Effector memory CD4-positive, alpha-beta T cell (primary cell): Measurements from ENCODE around the gene ROM1.
"Not testable (repeated sequence)": the region's sequence is repeated elsewhere in the genome, so short reads cannot be mapped to it uniquely, and the experiment has no call there.

Source experiments
- DNase-seq, 3 donors: peaks; one replicate each; pipeline ENCODE4 v3.0.0-alpha.2; 2020
- H3K27ac ChIP-seq: 2 replicates; pipeline ENCODE4 v1.7.0; 2013; ENCODE audit warnings: mild to moderate bottlenecking, low read length, moderate library complexity; ENCODE audit not compliant: insufficient read depth, poor library complexity, severe bottlenecking
- H3K27me3 ChIP-seq: replicated peaks from 2 replicates; pipeline ENCODE4 v1.7.0; 2013; ENCODE audit warnings: mild to moderate bottlenecking, low read length; ENCODE audit not compliant: insufficient read depth, control insufficient read depth, poor library complexity, severe bottlenecking
- H3K36me3 ChIP-seq: 2 replicates; pipeline ENCODE4 v1.7.0; 2013; ENCODE audit warnings: mild to moderate bottlenecking, low read length, moderate library complexity; ENCODE audit not compliant: control insufficient read depth, insufficient read depth
- H3K4me1 ChIP-seq: 2 replicates; pipeline ENCODE4 v1.7.0; 2013; ENCODE audit warnings: low read length, mild to moderate bottlenecking; ENCODE audit not compliant: control insufficient read depth, insufficient read depth, poor library complexity, severe bottlenecking
- H3K4me3 ChIP-seq: 2 replicates; pipeline ENCODE4 v1.7.0; 2013; ENCODE audit warnings: low read length, low read depth, mild to moderate bottlenecking; ENCODE audit not compliant: insufficient read depth, poor library complexity, severe bottlenecking
- H3K9me3 ChIP-seq: 2 replicates; pipeline ENCODE4 v1.7.0; 2013; ENCODE audit warnings: mild to moderate bottlenecking, low read length, moderate library complexity; ENCODE audit not compliant: control insufficient read depth
- total RNA-seq, 3 donors: gene quantifications; one replicate each; lab custom pipeline; 2026; lab: John Stamatoyannopoulos, UW

ROM1 gene, protein sequence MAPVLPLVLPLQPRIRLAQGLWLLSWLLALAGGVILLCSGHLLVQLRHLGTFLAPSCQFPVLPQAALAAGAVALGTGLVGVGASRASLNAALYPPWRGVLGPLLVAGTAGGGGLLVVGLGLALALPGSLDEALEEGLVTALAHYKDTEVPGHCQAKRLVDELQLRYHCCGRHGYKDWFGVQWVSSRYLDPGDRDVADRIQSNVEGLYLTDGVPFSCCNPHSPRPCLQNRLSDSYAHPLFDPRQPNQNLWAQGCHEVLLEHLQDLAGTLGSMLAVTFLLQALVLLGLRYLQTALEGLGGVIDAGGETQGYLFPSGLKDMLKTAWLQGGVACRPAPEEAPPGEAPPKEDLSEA
- total RNA-seq = 0.86 to 2.6 (median 1.5) reads per million in 3 donors

- Histone ChIP-seq H3K4me1 (peaks cover 17% of the 10 kb centered on the region), H3K36me3 (peaks cover 39% of the 10 kb centered on the region), H3K27me3 (no peaks in the 10 kb centered on the region), H3K4me3 (peak within 1 kb of the TSS; percentile 79), H3K27ac (peak within 1 kb of the TSS; percentile 93), H3K9me3 (no peaks in the 10 kb centered on the region)
- DNase-seq = peak; percentile 74 to 82 (median 80)
These were observed at the start of gene ROM1, which contains the start of gene EML3 for GRCh38 chr11:62612366-62613290. Gene ROM1, plus strand, starts transcription at chr11:62613257. Its CDS starts 25 bp downstream, at chr11:62613282. Gene EML3, minus strand, starts transcription at chr11:62612775. Its CDS starts 318 bp downstream, at chr11:62612457.

GRCh38 chr11:62565100-62565802, 47.8 kb upstream of the ROM1 start:
- no peak overlapping the region for H3K27ac ChIP-seq
- H3K4me1 ChIP-seq = peaks cover 10% of the 10 kb centered on the region
- peaks cover 55% of the 10 kb centered on the region for H3K36me3 ChIP-seq
- DNase-seq = no peak
- H3K27me3 ChIP-seq = no peaks in the 10 kb centered on the region
- no peak overlapping the region for H3K4me3 ChIP-seq
- H3K9me3 ChIP-seq = no peaks in the 10 kb centered on the region

GRCh38 chr11:62566247-62566646, 46.8 kb upstream of the ROM1 start:
- H3K27me3 ChIP-seq = no peaks in the 10 kb centered on the region
- no peak for DNase-seq
- H3K36me3 ChIP-seq = peaks cover 65% of the 10 kb centered on the region
- no peaks in the 10 kb centered on the region for H3K9me3 ChIP-seq
- no peak overlapping the region for H3K4me3 ChIP-seq
- no peak overlapping the region for H3K27ac ChIP-seq
- peaks cover 3% of the 10 kb centered on the region for H3K4me1 ChIP-seq

DNA sequence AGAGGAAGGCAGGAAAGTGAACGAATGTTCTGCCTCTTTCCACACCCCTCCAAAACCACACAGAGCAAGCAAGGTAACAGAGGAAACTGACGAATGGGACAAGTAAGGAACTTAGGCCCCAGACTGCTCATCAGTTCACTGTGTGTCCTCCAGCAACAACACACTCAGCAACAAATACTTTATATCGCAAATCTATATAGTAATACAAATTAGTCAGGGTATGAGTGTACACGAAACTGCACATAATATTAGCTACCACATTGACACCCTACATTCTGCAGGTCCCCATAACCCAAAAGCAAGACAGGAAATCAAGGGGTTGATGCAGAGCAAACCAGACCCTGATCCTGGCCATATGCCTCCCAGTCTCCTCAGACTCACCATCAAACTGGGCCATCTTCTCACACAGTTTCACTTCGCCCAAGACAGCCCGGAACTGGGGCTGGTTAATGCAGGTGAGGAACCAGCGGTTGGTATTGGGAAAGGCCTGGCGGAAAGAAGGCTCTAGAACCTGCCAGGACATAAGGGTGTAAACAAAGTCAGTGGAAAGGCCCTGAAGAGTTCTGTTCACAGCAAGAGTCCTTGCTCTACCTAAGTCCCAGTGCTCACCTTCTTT, 45.9 kb upstream of the ROM1 start:
- Histone ChIP-seq H3K27me3 (no peaks in the 10 kb centered on the region), H3K27ac (no peak overlapping the region), H3K4me1 (peaks cover 6% of the 10 kb centered on the region), H3K4me3 (no peak overlapping the region), H3K9me3 (no peaks in the 10 kb centered on the region), H3K36me3 (peaks cover 72% of the 10 kb centered on the region)
- DNase-seq = no peak

GRCh38 chr11:62569611-62570010, 43.4 kb upstream of the ROM1 start:
- Histone ChIP-seq H3K4me1 (peaks cover 18% of the 10 kb centered on the region), H3K36me3 (peaks cover 55% of the 10 kb centered on the region), H3K4me3 (no peak overlapping the region), H3K9me3 (no peaks in the 10 kb centered on the region), H3K27me3 (no peaks in the 10 kb centered on the region), H3K27ac (no peak overlapping the region)
- no peak for DNase-seq

DNA sequence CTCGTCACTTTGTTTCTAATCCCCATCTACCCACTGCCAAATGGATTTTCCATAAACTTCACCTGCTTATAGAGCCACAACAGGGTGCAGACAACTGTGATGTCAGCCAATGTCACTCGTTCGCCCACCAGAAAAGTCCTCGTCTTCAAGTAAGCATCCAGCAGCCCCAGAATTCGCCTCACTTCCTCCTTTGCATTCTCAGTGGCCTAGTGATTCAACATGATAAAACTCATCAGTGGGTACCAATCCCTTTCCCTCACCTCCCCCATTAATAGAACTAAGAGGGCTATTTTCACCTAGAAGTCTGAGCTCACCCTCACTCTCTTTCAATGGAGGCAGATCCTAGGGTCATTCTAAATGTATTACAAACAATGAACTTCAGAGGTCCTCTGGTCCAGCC, 42.2 kb upstream of the ROM1 start:
- DNase-seq, H3K27ac ChIP-seq, H3K4me3 ChIP-seq, H3K27me3 ChIP-seq, H3K9me3 ChIP-seq: not testable (repeated sequence)
- Histone ChIP-seq H3K36me3 (peaks cover 46% of the 10 kb centered on the region), H3K4me1 (peaks cover 18% of the 10 kb centered on the region)

DNA sequence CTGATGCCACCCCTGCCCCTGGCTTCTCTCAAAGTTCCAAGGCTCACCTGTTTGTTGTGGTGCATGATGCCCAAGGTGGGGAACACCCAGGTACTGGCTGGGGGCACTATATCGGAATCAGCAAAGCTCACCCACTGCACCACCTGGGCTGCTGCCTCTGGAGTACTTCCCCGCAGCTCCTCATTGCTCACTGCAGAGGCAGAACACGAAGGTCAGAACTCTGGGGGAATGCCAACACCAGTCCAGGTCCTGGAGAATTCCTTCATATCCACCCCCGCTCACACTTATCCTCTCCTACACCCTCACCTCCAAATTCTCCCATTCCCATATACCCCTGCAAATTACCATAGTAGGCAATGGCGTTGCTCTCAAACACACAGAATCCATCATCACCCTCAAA, 41.6 kb upstream of the ROM1 start:
- Histone ChIP-seq H3K4me1 (peaks cover 18% of the 10 kb centered on the region), H3K27ac (peak overlapping the region; percentile 34), H3K36me3 (peaks cover 40% of the 10 kb centered on the region)
- not testable (repeated sequence) for H3K27me3 ChIP-seq, DNase-seq, H3K4me3 ChIP-seq, H3K9me3 ChIP-seq

- no peak for DNase-seq
- Histone ChIP-seq H3K27ac (peak overlapping the region; percentile 84), H3K36me3 (peaks cover 38% of the 10 kb centered on the region), H3K4me3 (peak overlapping the region; percentile 97), H3K9me3 (no peaks in the 10 kb centered on the region), H3K27me3 (no peaks in the 10 kb centered on the region), H3K4me1 (peaks cover 18% of the 10 kb centered on the region)
These were observed 40.6 kb upstream of the ROM1 start for GRCh38 chr11:62572431-62572830.

DNA sequence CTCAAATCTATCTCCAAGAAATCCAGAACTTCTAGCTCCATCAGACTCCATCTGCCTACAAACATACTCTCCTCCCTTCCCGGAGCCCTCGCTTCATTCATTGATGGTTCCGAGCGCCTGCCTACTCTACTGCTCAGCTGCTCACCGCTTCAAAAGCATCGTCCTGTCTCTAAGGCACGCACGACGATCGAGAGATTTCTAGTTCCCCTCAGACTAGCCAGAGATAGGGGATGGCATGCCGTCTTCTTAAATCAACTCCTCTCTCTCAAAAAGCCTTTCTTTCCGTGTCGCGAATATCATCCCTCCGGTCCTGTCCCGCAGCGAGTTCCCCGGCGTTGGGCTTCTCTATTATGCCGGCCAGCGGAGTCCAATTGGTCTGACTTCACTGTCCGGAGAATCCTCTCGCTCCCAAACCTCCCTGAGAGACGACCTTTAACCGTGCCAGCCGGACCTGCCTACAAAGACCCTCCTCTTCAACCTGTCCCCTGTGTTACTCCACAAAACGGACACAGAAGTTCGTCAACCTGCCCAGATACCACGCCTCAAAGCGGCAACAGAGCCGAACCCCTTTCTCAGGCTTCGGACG, 40.0 kb upstream of the ROM1 start:
- Histone ChIP-seq H3K9me3 (no peaks in the 10 kb centered on the region), H3K27me3 (no peaks in the 10 kb centered on the region), H3K4me1 (peaks cover 18% of the 10 kb centered on the region), H3K36me3 (peaks cover 35% of the 10 kb centered on the region), H3K4me3 (peak overlapping the region; percentile 97), H3K27ac (peak overlapping the region; percentile 84)
- no peak for DNase-seq
